Esophagus squamous epithelium (tissue), 4 donors: ENCODE results near the gene SMIM9.

Experiments used
- POLR2A ChIP-seq, 4 donors: fragments of 450-650 bp; IDR thresholded peaks; one replicate each; pipeline ENCODE4 v1.6.1; 2017; ENCODE audit warnings: antibody characterized with exemption in 4 of 4, mild to moderate bottlenecking in 4 of 4, moderate library complexity in 3 of 4
- TF ChIP-seq, protein P1 (sequence below), 6 experiments: fragments of 450-650 bp in 4 of 6; fragments of 200-600 bp in 2 of 6; sonication (generic) in 2 of 6; IDR thresholded peaks; one replicate each; pipeline ENCODE4 v1.5.1; 2016 to 2019; ENCODE audit warnings: antibody characterized with exemption in 6 of 6, mild to moderate bottlenecking in 4 of 6, moderate library complexity in 4 of 6

- TF ChIP-seq, protein P1, sequence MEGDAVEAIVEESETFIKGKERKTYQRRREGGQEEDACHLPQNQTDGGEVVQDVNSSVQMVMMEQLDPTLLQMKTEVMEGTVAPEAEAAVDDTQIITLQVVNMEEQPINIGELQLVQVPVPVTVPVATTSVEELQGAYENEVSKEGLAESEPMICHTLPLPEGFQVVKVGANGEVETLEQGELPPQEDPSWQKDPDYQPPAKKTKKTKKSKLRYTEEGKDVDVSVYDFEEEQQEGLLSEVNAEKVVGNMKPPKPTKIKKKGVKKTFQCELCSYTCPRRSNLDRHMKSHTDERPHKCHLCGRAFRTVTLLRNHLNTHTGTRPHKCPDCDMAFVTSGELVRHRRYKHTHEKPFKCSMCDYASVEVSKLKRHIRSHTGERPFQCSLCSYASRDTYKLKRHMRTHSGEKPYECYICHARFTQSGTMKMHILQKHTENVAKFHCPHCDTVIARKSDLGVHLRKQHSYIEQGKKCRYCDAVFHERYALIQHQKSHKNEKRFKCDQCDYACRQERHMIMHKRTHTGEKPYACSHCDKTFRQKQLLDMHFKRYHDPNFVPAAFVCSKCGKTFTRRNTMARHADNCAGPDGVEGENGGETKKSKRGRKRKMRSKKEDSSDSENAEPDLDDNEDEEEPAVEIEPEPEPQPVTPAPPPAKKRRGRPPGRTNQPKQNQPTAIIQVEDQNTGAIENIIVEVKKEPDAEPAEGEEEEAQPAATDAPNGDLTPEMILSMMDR (IDR thresholded peaks at IDR 0.05) = peak in 4 of 6 experiments; percentile 22 to 55 (median 38)
- TF ChIP-seq POLR2A (IDR thresholded peaks at IDR 0.05) = no peak
Measured at GRCh38 chrX:154840856-154841255, 6.4 kb upstream of the SMIM9 start.
